B cell (primary cell): ENCODE data around the gene DEGS1.

ENCODE experiments used
- CTCF ChIP-seq: fragments of 200-600 bp; IDR thresholded peaks from one replicate; pipeline ENCODE4 v1.8.0; 2022; ENCODE audit warnings: antibody characterized with exemption, mild to moderate bottlenecking
- EZH2 ChIP-seq: IDR thresholded peaks from 2 replicates; pipeline ENCODE4 v1.6.1; 2012; ENCODE audit warnings: borderline replicate concordance, low read depth, mild to moderate bottlenecking, moderate library complexity, low read length; ENCODE audit not compliant: insufficient read depth, poor library complexity, severe bottlenecking

GRCh38 chr1:224170343-224170742 lies 12.7 kb upstream of the DEGS1 start:
- TF ChIP-seq EZH2 = no peak
- no peak for TF ChIP-seq CTCF
